Osteoblast (primary cell): ENCODE results near the gene ME3. TPM values are rescaled to one million over a fixed set of nuclear protein-coding genes. Genes with fewer than 3 reads are reported as not detected.
A peak's percentile ranks its signal among the peaks of the same experiment; 100 is the strongest.

Source experiments
- DNase-seq: peaks from one replicate; pipeline ENCODE4 v3.0.0; 2011; ENCODE audit warnings: low spot score, mixed read lengths; ENCODE audit not compliant: insufficient read length; ENCODE audit errors: missing footprints
- H2AFZ ChIP-seq: 2 replicates; pipeline ENCODE4 v1.6.0; 2011; ENCODE audit warnings: mild to moderate bottlenecking, low read length
- H3K27ac ChIP-seq: 2 replicates; pipeline ENCODE4 v1.5.1; 2011; ENCODE audit warnings: mild to moderate bottlenecking, low read depth, low read length, moderate library complexity
- H3K27me3 ChIP-seq: 2 replicates; pipeline ENCODE4 v1.6.0; 2012; ENCODE audit warnings: mild to moderate bottlenecking, control low read depth, inconsistent platforms, low read length, moderate library complexity; ENCODE audit not compliant: insufficient read depth
- H3K36me3 ChIP-seq: 2 replicates; pipeline ENCODE4 v1.5.1; 2011; ENCODE audit warnings: mild to moderate bottlenecking, low read length, control low read depth, moderate library complexity; ENCODE audit not compliant: insufficient read depth
- H3K4me1 ChIP-seq: 2 replicates; pipeline ENCODE4 v1.5.1; 2011; ENCODE audit warnings: mild to moderate bottlenecking, low read length, control low read depth, moderate library complexity; ENCODE audit not compliant: insufficient read depth
- H3K4me2 ChIP-seq: 2 replicates; pipeline ENCODE4 v1.6.0; 2011; ENCODE audit warnings: mild to moderate bottlenecking, low read length; ENCODE audit not compliant: insufficient read depth
- H3K4me3 ChIP-seq: fragments of 200-600 bp; sonication (generic); 3 replicates; pipeline ENCODE4 v1.5.1; 2012; ENCODE audit warnings: mild to moderate bottlenecking, low read length, inconsistent platforms; ENCODE audit not compliant: insufficient read depth
- H3K79me2 ChIP-seq: 2 replicates; pipeline ENCODE4 v1.6.0; 2012; ENCODE audit warnings: mild to moderate bottlenecking, low read length, control low read depth, inconsistent platforms; ENCODE audit not compliant: insufficient read depth
- H3K9me3 ChIP-seq: 2 replicates; pipeline ENCODE4 v1.5.1; 2011; ENCODE audit warnings: low read depth, low read length, control low read depth
- H4K20me1 ChIP-seq: 2 replicates; pipeline ENCODE4 v1.6.0; 2012; ENCODE audit warnings: mild to moderate bottlenecking, low read length, control low read depth; ENCODE audit not compliant: insufficient read depth
- total RNA-seq: library from RNA; depleted of rRNA; stranded (reverse); fragments of >200 nt; gene quantifications from 2 replicates; pipeline ENCODE4 v1.2.3, GENCODE V29; 2012
- TF ChIP-seq, protein P1 (sequence below): IDR thresholded peaks from 2 replicates; pipeline ENCODE4 v1.5.1; 2011; ENCODE audit warnings: mild to moderate bottlenecking, low read depth, low read length, moderate library complexity; ENCODE audit errors: extremely low read depth

ME3 gene
- total RNA-seq, 1 donor = 70.9 TPM

DNA sequence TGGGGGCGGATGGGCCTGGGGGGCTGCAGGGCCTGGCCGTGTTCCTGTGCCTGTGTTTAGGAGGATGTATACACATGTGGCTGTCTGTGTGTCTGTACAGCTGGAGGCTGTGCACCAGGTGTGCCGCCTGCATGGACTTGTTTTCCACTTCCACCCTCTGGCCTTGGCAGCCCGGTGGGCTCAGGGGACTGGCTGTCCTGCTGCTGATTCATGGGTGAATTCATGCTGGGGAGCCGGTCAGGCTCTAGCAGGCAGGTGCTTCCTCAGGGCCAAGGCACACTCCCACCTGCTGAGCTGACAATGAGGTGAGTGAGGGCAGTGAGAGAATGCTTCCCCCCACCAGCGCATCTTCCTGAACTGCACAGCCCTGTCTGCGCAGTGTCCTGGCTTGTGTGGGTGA, 209.3 kb downstream of the ME3 start:
- Histone ChIP-seq H3K4me1 (peaks cover 25% of the 10 kb centered on the region), H3K27ac (no peak overlapping the region), H2AFZ (no peak overlapping the region), H3K4me3 (no peak overlapping the region), H3K79me2 (no peaks in the 10 kb centered on the region), H3K27me3 (no peaks in the 10 kb centered on the region), H3K9me3 (no peaks in the 10 kb centered on the region), H3K36me3 (no peaks in the 10 kb centered on the region), H3K4me2 (no peak overlapping the region), H4K20me1 (no peaks in the 10 kb centered on the region)
- no peak for DNase-seq
- TF ChIP-seq, protein P1, sequence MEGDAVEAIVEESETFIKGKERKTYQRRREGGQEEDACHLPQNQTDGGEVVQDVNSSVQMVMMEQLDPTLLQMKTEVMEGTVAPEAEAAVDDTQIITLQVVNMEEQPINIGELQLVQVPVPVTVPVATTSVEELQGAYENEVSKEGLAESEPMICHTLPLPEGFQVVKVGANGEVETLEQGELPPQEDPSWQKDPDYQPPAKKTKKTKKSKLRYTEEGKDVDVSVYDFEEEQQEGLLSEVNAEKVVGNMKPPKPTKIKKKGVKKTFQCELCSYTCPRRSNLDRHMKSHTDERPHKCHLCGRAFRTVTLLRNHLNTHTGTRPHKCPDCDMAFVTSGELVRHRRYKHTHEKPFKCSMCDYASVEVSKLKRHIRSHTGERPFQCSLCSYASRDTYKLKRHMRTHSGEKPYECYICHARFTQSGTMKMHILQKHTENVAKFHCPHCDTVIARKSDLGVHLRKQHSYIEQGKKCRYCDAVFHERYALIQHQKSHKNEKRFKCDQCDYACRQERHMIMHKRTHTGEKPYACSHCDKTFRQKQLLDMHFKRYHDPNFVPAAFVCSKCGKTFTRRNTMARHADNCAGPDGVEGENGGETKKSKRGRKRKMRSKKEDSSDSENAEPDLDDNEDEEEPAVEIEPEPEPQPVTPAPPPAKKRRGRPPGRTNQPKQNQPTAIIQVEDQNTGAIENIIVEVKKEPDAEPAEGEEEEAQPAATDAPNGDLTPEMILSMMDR = no peak

DNA sequence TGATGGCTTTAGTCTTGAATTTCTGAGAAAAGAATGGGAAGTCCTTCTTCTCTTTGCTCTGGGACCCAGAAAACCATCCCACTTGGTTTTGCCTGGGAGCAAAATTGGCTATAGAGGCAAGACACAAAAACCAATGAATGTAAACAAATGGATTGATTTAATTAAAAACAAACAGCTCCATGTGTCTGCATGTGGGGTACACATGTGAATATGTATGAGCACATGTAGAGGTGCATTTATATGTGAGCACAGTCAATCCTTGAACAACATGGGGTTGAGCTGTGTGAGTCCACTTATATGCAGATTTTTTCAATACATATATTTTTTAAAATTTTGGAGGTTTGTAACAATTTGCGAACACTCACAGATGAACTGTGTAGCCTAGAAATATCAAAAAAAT, 210.5 kb downstream of the ME3 start:
- DNase-seq = no peak
- Histone ChIP-seq H2AFZ (no peak overlapping the region), H3K9me3 (no peaks in the 10 kb centered on the region), H3K27me3 (no peaks in the 10 kb centered on the region), H3K27ac (no peak overlapping the region), H3K36me3 (no peaks in the 10 kb centered on the region), H3K4me2 (no peak overlapping the region), H3K4me1 (peaks cover 25% of the 10 kb centered on the region), H4K20me1 (no peaks in the 10 kb centered on the region), H3K79me2 (no peaks in the 10 kb centered on the region), H3K4me3 (no peak overlapping the region)
- TF ChIP-seq, protein P1 = no peak

DNA sequence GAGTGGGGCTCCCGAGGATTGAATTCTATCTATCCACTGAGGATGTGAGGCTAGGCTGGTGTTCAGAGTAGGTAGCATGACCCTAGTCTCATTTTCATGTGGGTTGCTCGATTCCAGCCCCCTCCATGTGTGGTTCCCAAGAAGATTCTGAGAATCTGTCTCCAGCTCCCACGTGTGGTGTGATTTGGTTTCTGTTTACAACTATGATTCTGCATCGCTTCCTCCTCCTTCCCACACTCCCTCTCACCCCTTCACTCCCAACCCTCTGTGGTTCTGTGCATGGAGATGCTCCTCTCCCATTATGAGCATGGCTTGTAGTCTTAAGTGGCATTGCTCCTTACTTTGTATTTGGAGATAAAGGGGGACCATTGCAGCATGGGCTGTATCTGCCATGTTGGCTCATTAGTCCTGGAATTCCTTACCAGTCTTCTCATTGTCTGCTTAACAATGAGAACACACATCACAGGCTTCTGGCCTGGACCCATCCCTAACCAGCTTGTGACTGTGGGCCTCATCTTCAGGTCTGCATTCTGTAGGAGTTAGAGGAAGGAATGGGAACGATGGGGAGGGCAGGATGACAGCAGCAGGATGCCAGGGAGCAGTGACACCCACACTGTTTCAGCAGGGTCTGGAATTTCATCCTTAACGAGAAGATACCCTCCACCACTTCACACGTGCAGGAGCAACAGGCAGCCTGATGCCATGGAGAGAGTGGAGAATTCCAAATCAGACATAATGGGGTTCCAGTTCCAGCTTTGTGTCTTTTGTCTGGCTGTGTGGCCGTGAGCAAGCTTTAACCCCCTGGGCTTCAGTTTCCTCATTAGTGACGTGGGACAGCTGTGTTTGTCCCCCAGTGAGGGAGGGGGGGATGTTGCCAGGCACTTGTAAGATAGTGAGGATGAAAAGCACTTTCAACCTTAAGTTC, 211.7 kb downstream of the ME3 start:
- H4K20me1 ChIP-seq = no peaks in the 10 kb centered on the region
- no peak for DNase-seq
- no peaks in the 10 kb centered on the region for H3K79me2 ChIP-seq
- TF ChIP-seq, protein P1 = no peak
- peaks cover 25% of the 10 kb centered on the region for H3K4me1 ChIP-seq
- H3K4me3 ChIP-seq = no peak overlapping the region
- H3K4me2 ChIP-seq = peak overlapping the region; percentile 39
- no peaks in the 10 kb centered on the region for H3K9me3 ChIP-seq
- H3K27ac ChIP-seq = peak overlapping the region; percentile 63
- H3K36me3 ChIP-seq = no peaks in the 10 kb centered on the region
- H3K27me3 ChIP-seq = no peaks in the 10 kb centered on the region
- H2AFZ ChIP-seq = no peak overlapping the region

DNA sequence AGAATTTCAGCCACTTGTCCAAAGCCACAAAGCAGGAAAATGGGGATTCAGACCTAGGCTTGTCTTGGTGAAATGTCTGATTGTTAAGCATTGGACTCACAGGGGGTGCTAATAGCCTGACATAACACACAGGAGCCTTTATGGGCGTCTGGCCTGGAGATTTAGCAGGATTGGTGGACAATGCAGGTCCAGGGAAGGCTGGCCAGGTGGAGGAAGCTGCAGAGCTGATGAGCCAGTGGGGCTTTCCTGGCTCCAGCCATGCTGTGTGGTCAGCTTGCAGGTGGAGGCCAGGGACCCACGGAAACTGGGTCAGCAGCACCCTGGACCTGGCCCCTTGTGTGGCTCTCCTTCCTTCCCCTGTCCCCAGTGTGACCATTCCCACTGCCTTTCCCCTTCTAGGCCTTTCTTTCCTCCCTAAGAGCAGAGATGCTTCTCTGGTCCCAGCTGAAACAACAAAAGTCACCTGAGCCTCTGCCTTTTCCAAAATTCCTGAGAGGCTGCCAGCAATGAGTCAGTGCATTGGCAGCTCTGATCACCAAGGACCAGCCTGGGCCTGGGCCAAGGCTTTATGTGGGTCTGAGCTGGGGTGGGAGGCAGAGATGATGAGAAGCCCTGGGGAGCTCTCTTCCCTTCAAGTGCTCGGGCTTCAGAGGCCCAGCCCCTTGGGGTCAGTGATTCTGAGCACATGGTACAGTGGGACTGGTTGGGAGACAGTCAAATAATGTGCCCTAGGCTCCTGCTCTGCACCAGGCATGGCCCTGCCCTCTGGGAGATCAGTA, 212.5 kb downstream of the ME3 start:
- Histone ChIP-seq H3K4me1 (peaks cover 25% of the 10 kb centered on the region), H3K4me3 (no peak overlapping the region), H3K36me3 (no peaks in the 10 kb centered on the region), H2AFZ (no peak overlapping the region), H3K27me3 (no peaks in the 10 kb centered on the region), H3K79me2 (no peaks in the 10 kb centered on the region), H3K27ac (peak overlapping the region; percentile 63), H4K20me1 (no peaks in the 10 kb centered on the region), H3K9me3 (no peaks in the 10 kb centered on the region), H3K4me2 (peak overlapping the region; percentile 39)
- peak; percentile 93 for DNase-seq
- TF ChIP-seq, protein P1 = no peak
